Esophagus muscularis mucosa (tissue), 3 donors: ENCODE data around the gene LBX1.

ENCODE experiments used
- POLR2A ChIP-seq: fragments of 450-650 bp; IDR thresholded peaks from one replicate; pipeline ENCODE4 v1.6.1; 2017; ENCODE audit warnings: antibody characterized with exemption, moderate library complexity, mild to moderate bottlenecking, low read depth
- TF ChIP-seq, protein P1 (sequence below), 3 experiments: fragments of 200-600 bp in 2 of 3; fragments of 450-650 bp in 1 of 3; sonication (generic) in 2 of 3; IDR thresholded peaks; one replicate each; pipeline ENCODE4 v1.5.1; 2017 to 2019; ENCODE audit warnings: antibody characterized with exemption in 3 of 3, mild to moderate bottlenecking in 2 of 3, moderate library complexity in 1 of 3

GRCh38 chr10:101224910-101225823, 4.1 kb downstream of the LBX1 start:
- TF ChIP-seq, protein P1, sequence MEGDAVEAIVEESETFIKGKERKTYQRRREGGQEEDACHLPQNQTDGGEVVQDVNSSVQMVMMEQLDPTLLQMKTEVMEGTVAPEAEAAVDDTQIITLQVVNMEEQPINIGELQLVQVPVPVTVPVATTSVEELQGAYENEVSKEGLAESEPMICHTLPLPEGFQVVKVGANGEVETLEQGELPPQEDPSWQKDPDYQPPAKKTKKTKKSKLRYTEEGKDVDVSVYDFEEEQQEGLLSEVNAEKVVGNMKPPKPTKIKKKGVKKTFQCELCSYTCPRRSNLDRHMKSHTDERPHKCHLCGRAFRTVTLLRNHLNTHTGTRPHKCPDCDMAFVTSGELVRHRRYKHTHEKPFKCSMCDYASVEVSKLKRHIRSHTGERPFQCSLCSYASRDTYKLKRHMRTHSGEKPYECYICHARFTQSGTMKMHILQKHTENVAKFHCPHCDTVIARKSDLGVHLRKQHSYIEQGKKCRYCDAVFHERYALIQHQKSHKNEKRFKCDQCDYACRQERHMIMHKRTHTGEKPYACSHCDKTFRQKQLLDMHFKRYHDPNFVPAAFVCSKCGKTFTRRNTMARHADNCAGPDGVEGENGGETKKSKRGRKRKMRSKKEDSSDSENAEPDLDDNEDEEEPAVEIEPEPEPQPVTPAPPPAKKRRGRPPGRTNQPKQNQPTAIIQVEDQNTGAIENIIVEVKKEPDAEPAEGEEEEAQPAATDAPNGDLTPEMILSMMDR (IDR thresholded peaks at IDR 0.05): no peak
- TF ChIP-seq POLR2A: no peak
